Stimulated activated CD8-positive, alpha-beta memory T cell treated with anti-CD3 and anti-CD28 coated beads, Interleukin-4, amount 100 ng/mL, for 24 hours (primary cell): ENCODE measurements around the gene SGSM2.

Source experiments
- DNase-seq: peaks from one replicate; pipeline ENCODE4 v3.0.0-alpha.2; 2020; ENCODE audit warnings: low read depth

SGSM2 gene

DNA sequence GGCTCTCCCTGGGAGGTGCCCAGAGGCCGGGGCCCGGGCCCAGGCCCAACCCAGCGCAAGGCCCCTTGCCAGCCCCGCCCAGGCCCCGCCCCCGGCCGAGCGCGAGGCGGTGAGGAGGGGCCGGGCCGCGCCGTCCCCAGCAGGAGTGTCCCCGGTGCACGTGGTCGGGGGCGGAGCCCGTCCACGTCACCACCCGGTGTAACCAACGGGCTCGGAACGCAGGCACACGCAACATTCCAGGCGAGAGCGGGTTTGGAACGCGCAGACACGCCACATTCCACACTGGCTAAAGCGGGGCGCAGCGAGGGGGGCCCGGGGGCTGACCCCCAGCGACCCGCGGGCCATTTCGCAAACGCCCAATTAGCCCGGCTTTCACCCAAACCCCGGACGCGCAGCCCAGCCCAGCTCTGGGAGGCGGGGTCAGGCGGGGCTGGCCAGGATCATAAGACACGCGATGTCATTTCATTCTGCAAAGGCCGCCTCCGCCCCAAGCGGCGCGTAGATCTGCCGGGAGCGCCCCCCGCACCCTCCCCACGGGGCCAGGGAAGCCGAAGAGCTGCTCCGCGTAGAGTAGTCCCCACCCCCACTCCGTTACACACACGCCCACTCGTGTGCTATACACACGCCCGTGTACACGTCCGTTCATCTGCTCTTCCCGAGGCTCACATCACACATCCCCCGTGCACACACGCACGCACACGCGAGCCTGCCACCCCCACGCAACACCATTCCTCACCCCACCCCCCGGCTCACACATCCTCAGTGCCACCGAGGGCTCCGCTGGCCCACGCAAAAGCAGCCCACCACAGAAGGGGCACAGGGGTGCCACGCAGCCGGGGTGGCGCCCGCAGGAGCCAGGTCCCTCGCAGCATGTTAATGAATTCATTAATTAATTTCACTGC is 62.5 kb downstream of the SGSM2 start:
- DNase-seq = peak; percentile 92

DNA sequence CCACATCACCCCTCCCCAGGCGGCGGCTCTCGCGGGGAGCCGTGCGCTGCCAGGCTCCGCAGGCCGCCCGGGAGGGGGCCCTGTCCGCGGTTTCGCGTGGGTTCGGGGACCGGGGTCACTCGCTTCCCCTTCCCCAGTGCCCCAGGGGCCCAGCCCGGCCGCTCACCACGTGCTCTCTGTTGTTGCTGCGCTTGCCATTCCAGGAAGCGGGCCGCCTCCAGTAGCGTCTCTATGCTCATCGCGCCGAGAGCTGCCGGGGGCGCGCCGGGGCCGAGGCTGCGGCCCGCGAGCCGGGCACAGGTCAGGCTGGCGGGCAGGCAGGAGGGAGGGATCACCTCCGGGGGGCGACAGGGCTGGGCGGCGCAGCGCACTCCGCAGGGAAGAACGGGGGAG is 63.2 kb downstream of the SGSM2 start:
- no peak for DNase-seq

DNA sequence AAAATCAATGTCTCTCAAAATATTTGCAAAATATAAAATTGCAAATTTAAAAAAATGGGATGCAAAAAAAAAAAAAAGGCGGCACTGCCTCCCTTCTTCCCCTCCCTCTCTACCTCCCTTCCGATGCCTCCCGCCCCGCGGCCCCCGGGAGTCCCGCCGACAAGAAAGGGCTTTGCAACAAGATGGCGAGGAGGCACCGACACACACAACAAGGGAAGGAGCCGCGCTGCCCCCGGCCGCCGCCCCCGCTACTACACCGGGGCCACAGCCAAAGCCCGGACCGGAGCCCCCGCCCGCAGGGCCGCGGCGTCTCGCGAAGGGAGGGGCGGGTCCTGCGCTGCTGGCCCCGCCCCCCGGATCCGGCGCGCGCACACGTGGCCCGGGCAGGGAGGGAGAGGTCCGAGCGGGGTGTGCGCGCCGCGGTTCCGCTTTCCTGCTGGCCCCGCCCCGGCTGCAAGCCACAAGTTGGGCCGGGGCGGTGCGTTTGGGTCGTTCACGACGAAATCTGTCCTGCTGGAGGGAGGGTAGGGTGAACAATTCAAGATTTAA is 63.6 kb downstream of the SGSM2 start, which contains the start of gene MNT:
Gene MNT, minus strand, starts transcription at position 184 of the 549 bp plus-strand sequence. CDS start 348 bp downstream, outside the sequence.
- DNase-seq = peak; percentile 93

DNA sequence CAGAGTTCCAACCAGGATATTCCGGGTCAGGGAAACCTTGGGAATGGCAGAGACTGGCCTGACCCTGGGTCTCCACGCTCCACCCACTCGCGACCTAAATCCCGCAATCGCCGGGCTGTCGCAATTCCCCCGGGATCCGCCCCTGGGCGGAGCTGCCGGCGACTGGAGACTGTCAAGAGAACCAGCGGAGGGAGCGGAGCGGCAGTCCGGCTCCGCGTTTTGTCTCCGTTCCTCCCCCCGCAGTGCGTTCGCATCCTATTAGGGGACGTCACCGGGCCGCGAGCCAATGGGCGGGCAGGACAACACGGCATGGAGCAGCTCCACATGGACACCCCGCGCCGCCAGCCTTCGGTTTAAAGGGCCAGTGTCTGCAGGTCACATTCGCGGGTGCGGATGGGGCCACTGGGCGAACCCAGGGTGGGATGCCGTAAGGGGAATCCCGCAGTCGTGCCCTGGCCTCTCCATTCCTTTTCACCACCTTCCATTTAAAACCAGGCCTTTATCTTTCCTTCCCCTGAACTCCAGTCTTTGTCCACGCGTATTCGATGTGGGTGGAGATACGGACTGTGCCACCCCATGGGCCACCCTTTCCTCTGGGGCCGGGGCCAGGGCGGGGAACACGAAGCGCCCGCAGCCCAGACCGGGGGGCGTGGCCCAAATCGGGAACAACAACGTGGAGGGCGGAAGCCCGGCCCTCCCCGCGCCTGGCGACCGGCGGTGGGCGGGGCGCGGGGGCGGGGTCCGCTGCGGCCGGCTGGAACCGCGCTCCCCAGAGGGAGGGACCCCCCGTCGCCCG is 64.3 kb downstream of the SGSM2 start:
- peak; percentile 100 for DNase-seq

DNA sequence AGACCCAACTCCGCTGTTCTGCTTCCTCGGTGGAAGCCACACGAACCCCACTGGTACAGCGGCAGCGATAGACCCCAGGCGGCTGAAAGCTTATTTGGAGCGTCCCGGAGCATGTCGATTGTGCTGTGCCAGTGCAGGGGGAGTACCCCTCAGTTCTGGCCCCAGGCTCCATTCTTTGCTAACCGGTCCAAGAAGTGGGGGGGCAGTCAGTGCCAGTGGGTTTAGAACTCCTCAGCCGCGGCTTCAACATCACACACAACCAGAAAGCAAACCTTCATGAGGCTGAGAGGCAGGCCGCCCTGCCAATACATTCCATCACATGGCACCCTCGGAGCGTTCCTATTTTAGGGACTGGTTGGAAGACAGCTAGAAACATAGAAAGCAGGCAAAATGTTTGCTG is 65.2 kb downstream of the SGSM2 start:
- no peak for DNase-seq

DNA sequence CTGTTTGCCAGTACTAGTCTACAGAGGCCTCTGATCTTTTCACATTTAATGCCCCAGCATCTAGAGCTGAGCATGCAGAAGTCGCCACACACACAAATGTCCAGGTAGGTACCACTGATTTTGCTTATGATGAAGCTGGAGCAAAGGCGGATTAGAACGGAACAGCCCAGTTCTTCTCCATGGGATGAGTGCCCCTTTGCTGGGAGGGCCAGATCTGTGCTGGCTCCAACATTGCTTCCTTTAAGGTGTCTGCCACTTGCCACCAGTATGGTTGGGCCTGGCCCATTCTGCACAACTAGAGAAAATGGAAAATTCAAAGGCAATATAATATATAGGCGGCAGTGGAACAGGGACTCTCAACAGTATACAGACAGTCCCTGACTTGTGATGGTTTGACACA is 65.7 kb downstream of the SGSM2 start:
- DNase-seq = no peak

DNA sequence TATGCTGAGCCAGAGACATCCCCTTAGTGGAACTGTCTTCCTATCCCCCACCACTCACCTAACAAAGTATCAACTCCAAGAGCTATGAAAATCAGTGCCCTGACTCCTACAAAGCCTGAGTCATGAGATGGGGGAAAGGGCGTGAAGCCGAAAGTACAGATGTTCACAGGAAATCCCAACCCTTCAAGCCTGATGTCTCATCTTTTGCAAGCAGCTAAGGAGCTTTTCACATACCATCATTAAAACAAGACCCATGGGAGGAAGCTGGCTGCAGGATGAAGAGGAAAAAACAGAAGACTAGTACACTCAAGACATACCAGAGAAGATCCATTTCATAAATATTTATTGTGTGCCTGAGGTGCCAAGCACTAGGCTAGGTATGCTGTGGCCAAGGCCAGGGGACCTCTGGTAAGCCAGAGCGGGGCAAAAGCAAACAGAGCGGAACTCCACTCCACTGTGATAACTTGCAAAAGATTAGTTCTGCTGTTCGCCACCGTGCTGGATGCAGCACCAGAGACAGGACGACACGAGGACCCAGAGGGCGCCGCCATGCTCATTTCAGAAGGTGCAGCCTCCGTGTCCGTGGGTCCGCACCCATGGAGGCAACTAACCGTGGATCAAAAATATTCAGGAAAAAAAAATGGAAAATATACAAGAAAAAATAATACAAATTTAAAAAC is 68.1 kb downstream of the SGSM2 start:
- DNase-seq = no peak

DNA sequence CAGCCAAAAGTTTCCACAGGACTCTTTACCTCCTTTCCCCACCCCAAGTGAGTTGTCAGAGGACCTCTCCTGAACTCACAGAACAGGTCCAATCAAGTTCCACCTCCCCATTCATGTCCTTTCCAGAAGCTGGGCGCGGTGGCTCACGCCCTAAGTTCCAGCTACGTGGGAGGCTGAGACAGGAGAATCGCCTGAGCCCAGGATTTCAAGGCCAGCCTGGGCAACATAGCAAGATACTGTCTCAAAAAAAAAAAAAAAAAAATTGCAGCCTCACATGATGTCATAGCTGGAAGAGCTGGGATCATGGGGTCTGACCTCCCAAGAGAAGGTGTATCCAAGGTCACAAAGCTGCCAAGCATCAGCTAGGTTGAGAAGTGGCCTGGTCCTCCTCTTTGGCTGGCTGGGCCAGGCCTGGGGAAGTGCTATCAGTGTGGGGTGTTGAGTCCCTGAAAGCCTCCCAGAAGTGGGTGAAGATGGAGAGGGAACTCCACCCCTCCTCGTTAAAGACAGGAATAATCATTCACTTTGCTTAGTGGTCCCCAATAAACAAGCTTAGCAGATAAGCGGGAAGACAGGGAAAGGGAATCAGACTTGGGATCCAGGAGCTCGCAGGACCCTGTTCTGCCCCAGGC is 69.1 kb downstream of the SGSM2 start:
- DNase-seq = no peak

DNA sequence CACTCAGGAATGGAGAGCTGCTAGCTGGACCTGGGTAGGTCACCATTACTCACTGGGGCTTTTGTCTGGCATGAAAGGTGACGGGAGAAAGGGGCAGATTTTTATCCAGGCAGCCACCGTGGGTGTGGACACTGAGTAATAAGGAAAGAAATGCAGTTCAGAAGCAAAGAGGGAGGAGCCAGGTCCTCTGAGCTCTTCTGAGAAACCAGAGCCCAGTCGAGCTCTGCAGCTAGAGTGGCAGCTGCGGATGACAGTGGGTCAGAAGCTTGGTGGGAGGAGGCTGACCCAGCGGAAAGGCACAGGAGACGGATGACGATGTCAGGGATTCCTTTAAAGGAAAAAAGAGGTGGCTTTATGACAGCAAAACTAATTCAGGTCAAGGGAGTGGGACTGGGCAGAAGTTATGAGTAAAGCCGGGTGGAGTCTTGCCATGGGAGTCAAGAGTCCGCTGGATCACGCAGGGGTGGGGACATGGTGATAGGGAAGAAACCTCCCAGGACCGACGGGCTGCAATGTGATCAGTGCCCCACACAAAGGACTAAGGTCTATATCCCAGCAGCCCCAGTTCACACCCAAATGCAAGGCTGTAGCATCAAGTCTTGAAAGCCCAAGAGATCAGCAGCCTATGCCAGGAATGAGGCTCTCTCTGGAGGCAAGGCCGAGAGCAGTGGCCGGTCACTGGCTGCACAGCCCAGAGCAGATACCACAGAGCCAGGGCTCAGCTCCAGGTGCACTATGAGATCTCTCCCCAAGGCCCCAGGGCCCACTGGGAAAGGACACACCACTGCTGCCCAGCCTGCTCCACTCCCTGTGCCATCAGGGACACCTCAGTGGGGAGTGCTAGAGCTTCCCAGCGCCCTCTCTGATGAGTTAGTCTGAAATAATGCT is 69.8 kb downstream of the SGSM2 start:
- DNase-seq = no peak

DNA sequence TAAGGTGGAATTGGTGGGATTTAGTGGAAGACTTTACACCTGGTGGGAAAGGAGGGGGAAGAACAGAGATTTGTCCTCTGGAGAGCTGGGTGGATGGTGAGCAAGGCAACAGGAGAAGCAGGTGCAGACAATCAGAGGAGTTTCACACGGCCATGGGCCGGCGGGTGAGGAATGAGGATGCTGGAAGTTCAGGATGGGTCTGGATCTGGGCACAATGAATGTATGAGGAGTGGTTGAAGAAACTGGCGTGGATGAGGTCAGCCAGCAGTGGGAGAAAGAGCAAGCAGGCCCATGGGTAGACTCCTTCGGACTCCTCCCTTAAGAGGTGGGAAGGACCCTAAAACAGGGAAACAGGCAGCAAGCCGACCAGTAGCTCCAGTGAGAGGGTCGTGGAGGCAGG is 73.7 kb downstream of the SGSM2 start:
- no peak for DNase-seq

DNA sequence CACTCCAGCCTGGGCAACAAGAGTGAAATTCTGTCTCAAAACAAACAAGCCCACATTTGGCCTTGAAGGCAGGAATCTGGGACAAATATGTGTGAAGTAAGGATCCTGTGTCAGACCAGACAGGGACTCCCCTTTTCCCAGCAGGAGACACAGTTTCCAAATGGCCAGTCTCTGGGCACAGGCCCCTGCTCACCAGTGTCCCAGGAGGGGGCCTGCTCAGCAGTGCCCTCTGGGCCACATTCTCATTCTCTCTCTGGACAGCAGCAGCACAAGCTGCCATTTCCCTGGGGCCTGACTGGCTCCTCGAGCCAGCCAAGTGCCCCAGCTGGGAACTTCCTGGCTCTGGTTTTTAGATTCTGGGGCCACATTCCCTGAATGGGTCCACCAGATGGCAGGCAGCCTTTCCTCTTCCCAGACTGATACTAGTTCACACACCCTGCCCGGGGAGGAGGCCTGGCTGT is 75.3 kb downstream of the SGSM2 start:
- no peak for DNase-seq

DNA sequence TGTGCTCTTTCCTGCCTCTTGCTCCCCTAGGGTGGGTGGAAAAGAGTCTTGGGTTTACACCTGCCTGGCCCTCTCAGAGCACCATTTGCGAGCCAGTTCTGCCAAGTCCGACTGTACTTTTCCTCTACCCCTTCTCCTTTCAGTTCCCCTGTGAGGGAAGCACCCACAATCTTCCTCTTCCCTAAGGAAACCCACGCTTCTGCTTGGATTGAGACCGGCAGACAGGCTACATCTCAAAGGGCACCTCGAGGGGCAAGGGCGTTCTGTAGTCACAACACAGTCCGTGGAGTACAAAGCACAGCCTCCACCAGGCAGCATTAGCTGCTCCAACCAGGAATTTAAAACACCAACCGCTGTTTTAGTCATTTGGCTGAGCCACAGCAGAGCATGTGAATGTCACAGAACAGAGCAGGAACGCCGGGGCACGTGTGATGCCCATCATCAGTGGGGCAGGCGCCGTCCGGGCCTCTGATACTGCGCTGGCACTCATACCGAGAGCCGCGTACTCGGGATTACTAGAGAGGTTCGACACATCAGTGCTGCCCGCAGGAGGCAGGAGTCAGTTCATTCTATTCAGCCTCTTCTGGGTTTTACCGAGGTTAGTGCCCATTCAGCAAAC is 77.3 kb downstream of the SGSM2 start:
- DNase-seq = no peak

DNA sequence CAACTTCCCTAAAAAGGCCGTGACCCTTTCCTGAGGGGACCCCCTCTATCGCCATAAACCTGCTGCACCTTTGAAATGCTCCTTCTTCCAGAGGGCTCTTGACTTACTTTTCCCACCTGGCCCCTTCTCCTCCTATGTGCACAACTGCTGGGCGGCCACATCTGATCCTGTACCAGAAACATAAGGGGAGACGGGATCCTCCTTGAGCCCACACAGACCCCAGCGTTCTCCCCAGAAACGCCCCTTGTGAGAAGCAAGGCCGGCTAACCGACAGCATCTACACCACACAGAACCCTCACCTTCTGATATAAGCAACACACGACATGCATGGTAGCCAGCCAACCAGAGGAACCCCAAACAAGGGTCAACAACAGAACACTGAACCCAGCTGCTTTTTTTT is 77.8 kb downstream of the SGSM2 start:
- DNase-seq = no peak

DNA sequence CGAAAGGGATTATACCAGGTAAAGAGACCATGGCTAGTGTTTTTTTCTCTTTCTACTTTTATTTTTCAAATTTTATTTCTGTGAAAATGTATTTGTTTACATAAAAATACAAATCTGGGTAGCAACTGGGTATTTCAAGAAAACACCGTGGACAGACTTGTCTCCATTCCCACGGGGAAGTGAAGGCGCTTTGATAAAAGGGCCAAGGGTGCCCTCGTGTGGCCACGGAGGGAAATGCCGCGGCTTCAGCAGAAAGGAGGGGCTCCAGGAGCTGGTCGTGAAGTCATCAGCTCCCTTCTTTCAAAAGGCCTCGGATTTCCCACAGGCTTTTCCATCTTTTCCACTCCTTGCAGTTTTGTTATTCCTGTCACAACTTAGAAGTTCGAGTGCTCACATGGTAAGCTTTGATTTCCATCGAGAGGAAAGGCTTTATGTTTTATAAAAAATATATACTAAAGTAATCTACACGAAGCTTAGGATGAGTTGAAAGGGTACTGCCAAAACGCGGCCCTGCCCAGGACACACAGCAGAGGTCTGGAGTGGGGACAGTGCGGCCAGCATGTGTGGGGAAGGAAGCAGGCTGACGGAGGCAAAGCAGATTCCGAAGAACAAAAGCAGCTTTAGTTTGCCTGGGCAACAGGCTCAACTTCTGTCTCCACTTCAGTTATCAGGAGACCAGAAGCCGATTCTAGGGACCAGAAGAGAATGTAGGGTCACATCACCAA is 78.9 kb downstream of the SGSM2 start:
- DNase-seq = peak; percentile 77

DNA sequence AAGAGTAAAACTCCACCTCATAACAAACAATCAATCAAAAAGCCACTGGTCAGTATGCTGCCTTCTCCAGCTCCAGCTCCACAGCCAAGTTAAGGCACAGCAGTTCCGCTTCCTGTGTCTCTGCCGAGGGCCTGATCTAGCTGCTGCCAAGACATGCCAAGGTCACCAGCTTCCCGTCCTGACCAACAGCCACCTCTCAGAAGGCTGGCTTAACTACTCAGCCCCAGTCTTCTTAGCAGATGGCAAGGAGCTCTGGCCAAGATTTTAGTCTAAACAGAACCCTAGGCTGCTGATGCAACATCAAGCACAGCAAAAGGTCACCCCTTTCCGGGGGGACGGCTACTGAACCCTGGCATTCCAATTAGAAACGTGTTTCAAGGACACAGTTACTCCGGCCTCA is 81.3 kb downstream of the SGSM2 start:
- DNase-seq = no peak

DNA sequence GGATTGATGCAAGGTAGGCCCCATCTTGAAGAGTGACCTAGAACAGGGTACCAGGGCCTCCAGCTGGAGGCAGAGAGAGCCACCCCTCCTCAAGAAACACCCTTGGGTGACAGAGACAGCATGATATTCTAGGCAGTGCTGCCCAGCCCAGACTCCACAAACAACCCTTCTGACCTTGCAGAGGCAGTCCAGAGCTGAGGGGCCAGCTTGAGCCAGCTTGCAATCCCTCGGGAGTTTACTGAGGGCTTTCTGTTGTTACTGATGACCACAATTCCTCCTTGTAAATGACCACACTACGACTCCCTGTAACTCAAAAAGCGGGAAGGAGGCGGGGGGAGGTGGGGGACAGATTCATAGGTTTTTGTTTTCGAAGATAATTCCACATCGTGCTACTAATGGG is 82.2 kb downstream of the SGSM2 start:
- DNase-seq = no peak

DNA sequence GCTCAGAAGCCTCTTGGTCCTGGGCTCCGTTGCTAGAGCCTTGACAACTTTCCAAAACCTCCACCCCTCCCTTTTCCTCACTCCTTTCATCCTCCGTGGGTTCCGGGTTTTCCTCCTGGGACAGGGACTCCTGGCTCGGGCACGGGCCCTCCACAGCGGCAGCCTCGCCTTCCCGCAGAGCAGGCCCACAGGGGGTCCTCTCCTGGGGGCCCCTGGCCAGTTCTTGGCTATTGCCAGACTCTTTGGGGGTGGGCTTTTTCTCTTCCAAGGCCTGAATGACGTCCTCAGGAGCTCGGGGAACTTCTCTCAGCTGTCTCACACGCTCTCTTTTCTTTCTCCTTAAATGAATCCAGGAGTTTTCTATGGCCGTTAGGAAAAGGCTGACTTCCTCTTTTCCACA is 82.9 kb downstream of the SGSM2 start:
- no peak for DNase-seq

DNA sequence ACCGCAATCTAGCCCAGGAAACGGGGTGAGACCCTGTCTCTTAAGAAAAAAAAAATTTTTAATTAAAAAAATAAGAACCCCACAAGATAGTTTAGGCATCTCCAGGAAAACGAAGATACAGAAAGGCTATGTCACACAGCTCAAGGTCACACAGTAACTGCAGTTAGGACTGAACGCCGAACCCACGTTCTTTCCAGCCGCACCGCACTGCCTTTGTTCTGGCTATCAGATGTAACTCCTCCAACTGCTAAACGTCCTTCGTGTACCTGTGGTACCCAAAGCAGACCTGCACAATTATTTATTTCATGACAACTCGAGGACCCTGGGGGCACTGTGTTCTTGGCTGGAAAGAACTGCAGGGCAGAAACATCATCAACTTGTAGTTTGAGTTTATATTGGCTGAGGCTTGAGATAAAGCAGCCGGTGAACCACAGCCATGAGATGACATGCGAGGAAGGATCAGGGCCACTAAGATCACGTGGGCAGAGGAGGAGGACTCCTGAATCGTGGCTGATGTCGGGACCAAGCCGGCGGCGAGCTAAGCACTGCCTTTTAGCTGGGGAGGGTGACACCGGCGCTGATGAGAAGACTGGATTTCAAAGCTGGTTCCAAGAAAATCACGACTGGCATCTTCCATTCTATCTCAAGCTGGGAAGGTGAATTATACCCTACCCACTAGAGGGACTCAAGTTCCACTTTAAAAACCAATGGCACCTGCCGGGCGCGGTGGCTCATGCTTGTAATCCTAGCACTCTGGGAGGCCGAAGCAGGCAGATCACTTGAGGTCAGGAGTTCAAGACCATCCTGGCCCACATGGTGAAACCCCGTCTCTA is 84.2 kb downstream of the SGSM2 start:
- no peak for DNase-seq

DNA sequence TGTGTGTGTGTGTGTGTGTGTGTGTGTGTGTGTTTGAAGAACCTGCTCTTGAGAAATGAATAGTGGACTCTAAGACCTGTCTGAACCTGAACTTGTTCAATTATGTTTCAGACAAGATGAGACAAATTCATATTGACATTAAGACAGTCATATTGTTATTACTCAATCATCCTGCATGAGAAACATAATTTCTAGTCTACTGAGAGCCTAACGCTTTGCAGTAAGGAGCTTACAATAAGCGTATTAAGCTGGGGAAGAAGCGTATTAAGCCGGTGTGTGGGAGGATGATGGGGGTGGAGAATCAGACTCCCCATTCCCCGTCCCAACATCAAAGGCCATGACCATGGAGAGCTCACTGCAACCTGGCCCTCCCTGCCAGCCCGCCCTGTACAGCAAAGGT is 86.0 kb downstream of the SGSM2 start:
- DNase-seq = no peak
